ENCODE data around the gene LITAFD.

The LITAFD gene

GRCh38 chr16:8924214-8924613 lies 42.1 kb downstream of the LITAFD start:
- no peak for DNase-seq

GRCh38 chr16:8925455-8925854 lies 43.3 kb downstream of the LITAFD start:
- no peak for DNase-seq

GRCh38 chr16:8926827-8927226 lies 44.7 kb downstream of the LITAFD start:
- DNase-seq, result no peak

GRCh38 chr16:8928467-8928957 lies 46.4 kb downstream of the LITAFD start:
- DNase-seq, result no peak

- peak; percentile 79 to 97 for DNase-seq
These were observed 47.1 kb downstream of the LITAFD start for GRCh38 chr16:8929086-8929748.

GRCh38 chr16:8931859-8932258 lies 49.7 kb downstream of the LITAFD start:
- no peak for DNase-seq

GRCh38 chr16:8934601-8935000 lies 52.5 kb downstream of the LITAFD start:
- DNase-seq, result no peak

Data from NCI-H187 (cell line).